DOHH2 (cell line): ENCODE measurements around the gene LRPAP1.

Source experiments
- EZH2phosphoT487 ChIP-seq: fragments of 200-600 bp; sonication (generic); IDR thresholded peaks from 2 replicates; pipeline ENCODE4 v1.6.1; 2017; ENCODE audit warnings: borderline replicate concordance, mild to moderate bottlenecking, antibody characterized with exemption, low read length, moderate library complexity, mixed read lengths
- TF ChIP-seq, protein P1 (sequence below): fragments of 200-600 bp; sonication (generic); IDR thresholded peaks from one replicate; pipeline ENCODE4 v1.5.1; 2014; ENCODE audit warnings: antibody characterized with exemption, mild to moderate bottlenecking, low read depth, low read length; ENCODE audit not compliant: poor library complexity, severe bottlenecking

DNA sequence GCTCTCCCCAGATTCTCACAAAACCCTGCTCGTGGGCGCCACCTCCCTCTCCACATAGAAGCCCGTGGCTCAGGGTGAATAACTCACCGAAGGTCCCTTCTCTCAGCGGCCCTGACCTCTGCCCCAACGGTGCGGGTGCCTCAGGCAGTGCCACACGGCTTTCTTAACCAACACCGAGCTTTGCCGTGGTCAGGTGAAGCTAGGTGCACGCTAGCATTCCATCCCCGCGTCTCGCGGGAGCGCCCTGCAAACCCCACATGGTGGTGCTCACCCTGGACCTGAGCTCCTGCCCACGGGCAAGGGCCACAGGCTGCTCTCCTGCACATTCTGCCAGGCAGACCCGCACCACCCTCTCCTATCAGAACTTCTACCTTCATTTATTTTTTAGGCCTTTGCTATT is 18.4 kb downstream of the LRPAP1 start:
- TF ChIP-seq, protein P1, sequence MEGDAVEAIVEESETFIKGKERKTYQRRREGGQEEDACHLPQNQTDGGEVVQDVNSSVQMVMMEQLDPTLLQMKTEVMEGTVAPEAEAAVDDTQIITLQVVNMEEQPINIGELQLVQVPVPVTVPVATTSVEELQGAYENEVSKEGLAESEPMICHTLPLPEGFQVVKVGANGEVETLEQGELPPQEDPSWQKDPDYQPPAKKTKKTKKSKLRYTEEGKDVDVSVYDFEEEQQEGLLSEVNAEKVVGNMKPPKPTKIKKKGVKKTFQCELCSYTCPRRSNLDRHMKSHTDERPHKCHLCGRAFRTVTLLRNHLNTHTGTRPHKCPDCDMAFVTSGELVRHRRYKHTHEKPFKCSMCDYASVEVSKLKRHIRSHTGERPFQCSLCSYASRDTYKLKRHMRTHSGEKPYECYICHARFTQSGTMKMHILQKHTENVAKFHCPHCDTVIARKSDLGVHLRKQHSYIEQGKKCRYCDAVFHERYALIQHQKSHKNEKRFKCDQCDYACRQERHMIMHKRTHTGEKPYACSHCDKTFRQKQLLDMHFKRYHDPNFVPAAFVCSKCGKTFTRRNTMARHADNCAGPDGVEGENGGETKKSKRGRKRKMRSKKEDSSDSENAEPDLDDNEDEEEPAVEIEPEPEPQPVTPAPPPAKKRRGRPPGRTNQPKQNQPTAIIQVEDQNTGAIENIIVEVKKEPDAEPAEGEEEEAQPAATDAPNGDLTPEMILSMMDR, result no peak
- TF ChIP-seq EZH2phosphoT487, result no peak
